Skin of body (tissue), 2 donors: Measurements from ENCODE around the gene LYZL6. TPM values are rescaled to one million over a fixed set of nuclear protein-coding genes. Genes with fewer than 3 reads are reported as not detected.

Experiments
- small RNA-seq: library from RNA; depleted of rRNA; stranded (forward); fragments of <200 nt; gene quantifications from one replicate; pipeline ENCODE3, GENCODE V24; 2014; ENCODE audit warnings: low replicate concordance
- total RNA-seq: library from RNA; depleted of rRNA; stranded (reverse); fragments of >200 nt; gene quantifications from one replicate; pipeline ENCODE4 v1.2.3, GENCODE V29; 2014

The LYZL6 gene
- total RNA-seq, 1 donor from 2014 or later = not detected

Small RNA genes lying within 50 kb of the gene (small RNA-seq; reads per million reads assigned to genes)
- gene RF00100 = 583 reads per million, percentile 98 among the genes with 10 or more reads in this experiment

Other genes with a start within 250 kb of the LYZL6 start
- 0.49 TPM for gene RASL10B, start 212.1 kb downstream of the LYZL6 start, total RNA-seq
- not detected for gene GAS2L2, start 190.5 kb downstream of the LYZL6 start, total RNA-seq
- gene C17orf50, start 182.8 kb downstream of the LYZL6 start, total RNA-seq = not detected
- gene MMP28, start 148.1 kb downstream of the LYZL6 start, total RNA-seq = 6.1 TPM
- gene TAF15, start 134.2 kb downstream of the LYZL6 start, total RNA-seq = 85.4 TPM
- gene HEATR9, start 74.8 kb downstream of the LYZL6 start, total RNA-seq = not detected
- 1.4 TPM for gene CCL5, start 63.4 kb downstream of the LYZL6 start, total RNA-seq
- gene RDM1, start 12.9 kb downstream of the LYZL6 start, total RNA-seq = 0.79 TPM
- not detected for gene CCL16, start 37.8 kb upstream of the LYZL6 start, total RNA-seq
- 3.1 TPM for gene CCL14, start 43.0 kb upstream of the LYZL6 start, total RNA-seq
- gene CCL15, start 57.8 kb upstream of the LYZL6 start, total RNA-seq = not detected
- 0.39 TPM for gene CCL23, start 74.3 kb upstream of the LYZL6 start, total RNA-seq
- not detected for gene CCL18, start 120.6 kb upstream of the LYZL6 start, total RNA-seq
- gene CCL3, start 146.4 kb upstream of the LYZL6 start, total RNA-seq = 7.9 TPM
- 7.1 TPM for gene CCL4, start 160.1 kb upstream of the LYZL6 start, total RNA-seq
- 0.39 TPM for gene TBC1D3B, start 232.9 kb upstream of the LYZL6 start, total RNA-seq